ENCODE results near the gene ADGRA1.
A peak's percentile ranks its signal among the peaks of the same experiment; 100 is the strongest.
"Not testable (repeated sequence)": the region's sequence is repeated elsewhere in the genome, so short reads cannot be mapped to it uniquely, and the experiment has no call there.

ADGRA1 gene

GRCh38 chr10:133096616-133097269 lies 9.0 kb downstream of the ADGRA1 start:
- DNase-seq (ENCODE audit: low read depth) = no peak

- DNase-seq (ENCODE audit: low read depth) = no peak
Observed at GRCh38 chr10:133097418-133097817, 9.7 kb downstream of the ADGRA1 start.

- no peak for DNase-seq (ENCODE audit: low read depth)
Observed at GRCh38 chr10:133097961-133098360, 10.2 kb downstream of the ADGRA1 start.

DNA sequence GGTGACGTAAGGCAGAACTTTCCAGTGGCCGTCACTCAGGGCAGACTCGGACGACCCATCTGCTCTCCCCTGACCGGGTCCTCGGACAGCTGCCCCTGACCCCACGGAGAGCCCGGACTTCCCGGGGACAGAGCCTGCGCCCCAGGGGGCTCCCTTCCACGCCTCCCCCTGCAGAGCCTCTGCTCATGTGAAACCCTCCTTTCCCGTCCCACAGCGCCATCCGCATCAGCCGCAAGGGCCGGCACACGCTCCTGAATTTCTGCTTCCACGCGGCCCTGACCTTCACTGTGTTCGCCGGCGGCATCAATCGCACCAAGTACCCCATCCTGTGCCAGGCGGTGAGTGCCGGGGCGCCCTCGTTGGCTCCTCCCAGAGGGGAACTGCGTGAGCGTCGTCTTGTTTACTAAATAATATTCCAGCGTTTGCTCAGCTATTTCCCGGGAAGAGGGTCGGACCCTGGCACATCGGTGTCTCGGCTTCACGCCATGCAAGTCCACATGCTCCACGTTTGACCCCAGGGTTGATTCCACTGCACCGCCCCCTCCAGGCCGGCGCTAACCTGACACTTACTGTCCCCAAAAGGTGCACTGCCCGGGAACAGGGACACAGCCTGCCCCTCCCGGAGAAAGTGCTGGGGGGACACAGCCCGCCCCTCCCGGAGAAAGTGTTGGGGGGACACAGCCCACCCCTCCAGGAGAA lies 10.9 kb downstream of the ADGRA1 start:
- DNase-seq (ENCODE audit: low read depth) = no peak

- DNase-seq (ENCODE audit: low read depth) = no peak
Observed at GRCh38 chr10:133099571-133099970, 11.8 kb downstream of the ADGRA1 start.

DNA sequence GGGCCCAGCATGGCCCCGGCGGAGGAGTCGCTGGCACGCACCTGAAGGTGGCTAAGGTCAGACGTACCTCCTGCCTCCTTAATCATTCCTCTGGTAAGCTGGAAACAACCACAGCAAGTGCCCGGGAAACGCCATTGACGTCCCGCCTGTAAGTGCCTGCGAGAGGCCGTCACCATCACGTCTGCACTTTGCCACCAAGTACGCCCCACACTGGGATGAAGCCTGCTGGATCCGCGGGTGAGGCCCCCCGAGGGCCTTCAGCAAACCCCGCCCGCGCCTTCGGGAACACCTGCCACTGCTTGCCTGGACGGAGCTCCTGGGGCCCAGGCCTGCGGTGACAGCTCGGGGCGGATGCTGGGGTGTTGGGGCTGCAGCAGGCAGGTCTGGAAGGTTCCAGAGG lies 12.5 kb downstream of the ADGRA1 start:
- DNase-seq (ENCODE audit: low read depth) = no peak

DNA sequence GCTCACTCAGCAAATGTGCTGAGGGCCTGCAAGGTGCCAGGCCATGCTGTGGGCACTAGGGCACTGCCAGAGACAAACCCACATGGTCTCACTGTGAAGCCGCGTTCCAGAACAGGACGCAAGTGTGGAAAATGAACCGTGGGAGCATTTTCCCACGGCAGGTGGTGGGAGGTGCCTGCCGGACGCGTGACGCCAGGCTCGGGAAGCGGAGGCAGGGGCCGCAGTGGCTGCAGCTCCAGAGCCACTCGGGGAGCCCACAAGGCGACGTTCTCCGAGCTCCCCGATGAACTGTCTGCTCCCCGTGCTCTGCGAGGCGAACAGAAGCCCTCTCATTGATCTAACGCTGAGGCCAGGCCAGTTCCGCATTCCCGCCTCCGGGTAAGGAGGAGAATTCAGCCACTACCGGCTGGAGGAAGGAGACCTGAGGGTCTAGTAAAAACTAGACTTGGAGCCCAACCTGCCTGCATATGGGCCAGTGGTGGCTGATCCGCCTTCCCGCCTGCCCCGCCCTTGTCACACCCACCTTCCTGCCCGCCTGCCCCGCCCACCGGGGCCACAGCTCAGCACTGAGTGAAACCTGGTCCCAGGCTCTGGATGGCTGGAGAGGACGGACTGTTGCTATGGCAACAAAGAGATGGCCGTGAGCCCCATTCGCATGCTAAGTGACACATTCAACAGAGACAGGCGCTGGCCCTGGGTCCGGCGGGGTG lies 13.1 kb downstream of the ADGRA1 start:
- peak; percentile 10 for DNase-seq (ENCODE audit: low read depth)

- no peak for DNase-seq (ENCODE audit: low read depth)
Observed at GRCh38 chr10:133101416-133101810, 13.7 kb downstream of the ADGRA1 start.

GRCh38 chr10:133102415-133103095 lies 14.8 kb downstream of the ADGRA1 start:
- DNase-seq (ENCODE audit: low read depth) = no peak

GRCh38 chr10:133103311-133103910 lies 15.7 kb downstream of the ADGRA1 start:
- no peak for DNase-seq (ENCODE audit: low read depth)

- no peak for DNase-seq (ENCODE audit: low read depth)
Observed at GRCh38 chr10:133104068-133104962, 16.6 kb downstream of the ADGRA1 start.

- DNase-seq (ENCODE audit: low read depth) = no peak
Observed at GRCh38 chr10:133104963-133105640, 17.4 kb downstream of the ADGRA1 start.

GRCh38 chr10:133105686-133106390 lies 18.1 kb downstream of the ADGRA1 start:
- no peak for DNase-seq (ENCODE audit: low read depth)

DNA sequence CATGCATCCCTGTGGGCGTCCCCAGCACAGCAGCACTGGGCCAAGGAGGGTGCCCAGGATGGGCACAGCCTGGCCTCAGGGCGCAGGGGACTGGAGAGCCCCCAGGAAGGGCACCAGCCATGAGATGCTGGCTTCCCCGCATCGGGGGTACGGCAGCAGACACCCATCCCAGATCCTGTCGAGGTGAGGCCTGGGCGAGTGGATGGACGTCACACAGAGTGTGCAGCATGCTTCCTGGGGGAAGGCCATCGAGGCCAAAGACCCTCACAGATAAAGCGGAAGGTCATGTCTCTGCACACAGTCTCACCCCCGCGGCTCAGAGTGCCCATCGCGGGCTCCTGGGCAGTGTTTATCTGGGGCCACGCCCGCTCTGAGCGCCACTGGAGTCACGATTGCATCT lies 18.8 kb downstream of the ADGRA1 start:
- no peak for DNase-seq (ENCODE audit: low read depth)

GRCh38 chr10:133107442-133107841 lies 19.7 kb downstream of the ADGRA1 start:
- no peak for DNase-seq (ENCODE audit: low read depth)

GRCh38 chr10:133109711-133110110 lies 22.0 kb downstream of the ADGRA1 start:
- no peak for DNase-seq (ENCODE audit: low read depth)

DNA sequence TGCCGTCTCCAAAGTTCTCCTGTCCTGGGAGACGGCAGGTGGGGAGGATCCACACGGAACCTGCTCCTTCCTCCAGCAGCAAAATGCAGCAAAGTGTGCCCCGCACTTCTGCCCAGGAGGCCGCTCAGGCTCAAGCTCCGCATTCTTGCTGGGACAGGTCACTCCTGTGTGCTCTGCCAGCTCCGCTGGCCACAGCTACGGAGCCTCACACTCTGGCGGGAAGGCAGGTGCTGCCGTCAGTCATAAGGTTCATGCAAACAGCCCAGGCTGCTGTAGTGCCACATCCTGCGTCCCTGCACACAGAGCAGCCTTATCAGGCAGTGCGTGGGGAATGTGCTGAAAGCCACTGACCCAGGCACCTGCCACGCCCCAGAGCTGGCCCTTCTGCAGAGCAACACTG lies 22.4 kb downstream of the ADGRA1 start:
- DNase-seq (ENCODE audit: low read depth) = no peak

DNA sequence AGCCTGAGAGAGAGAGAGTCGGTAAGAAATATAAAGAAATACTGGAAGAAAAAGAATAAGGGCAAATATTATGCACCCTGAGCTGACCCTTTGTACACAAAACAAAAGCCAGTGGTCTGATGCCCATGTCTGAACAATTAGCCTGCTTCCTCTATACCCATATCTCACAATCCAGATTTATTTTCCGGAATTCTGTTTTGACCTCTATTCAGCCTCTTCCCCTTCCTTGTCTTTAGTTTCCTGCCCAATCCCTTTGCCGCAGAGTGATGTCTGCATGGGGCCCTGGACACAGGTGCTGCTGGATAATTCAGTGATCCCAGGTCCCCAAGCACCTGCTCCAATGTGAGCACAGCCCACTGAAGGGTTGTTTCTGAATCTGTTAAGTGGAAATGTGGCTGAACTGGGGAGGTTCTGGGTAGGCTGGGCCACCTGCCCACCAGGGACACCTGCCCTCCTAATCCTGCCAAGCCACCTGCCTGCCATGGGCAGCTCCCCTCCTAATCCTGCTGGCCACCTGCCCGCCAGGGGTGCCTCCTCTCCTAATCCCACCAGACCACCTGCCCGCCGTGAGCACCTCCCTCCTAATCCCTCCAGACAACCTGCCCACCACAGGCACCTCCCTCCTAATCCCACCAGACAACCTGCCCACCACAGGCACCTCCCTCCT lies 23.0 kb downstream of the ADGRA1 start:
- no peak for DNase-seq (ENCODE audit: low read depth)

DNA sequence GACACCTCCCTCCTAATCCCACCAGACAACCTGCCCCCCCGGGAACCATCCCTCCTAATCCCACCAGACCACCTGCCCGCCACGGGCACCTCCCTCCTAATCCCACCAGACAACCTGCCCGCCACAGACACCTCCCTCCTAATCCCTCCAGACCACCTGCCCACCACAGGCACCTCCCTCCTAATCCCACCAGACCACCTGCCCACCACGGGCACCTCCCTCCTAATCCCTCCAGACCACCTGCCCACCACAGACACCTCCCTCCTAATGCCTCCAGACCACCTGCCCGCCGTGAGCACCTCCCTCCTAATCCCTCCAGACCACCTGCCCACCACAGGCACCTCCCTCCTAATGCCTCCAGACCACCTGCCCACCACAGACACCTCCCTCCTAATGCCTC lies 23.9 kb downstream of the ADGRA1 start:
- DNase-seq (ENCODE audit: low read depth) = not testable (repeated sequence)
